Tibial artery (tissue), 4 donors: ENCODE results near the gene FOXN1.
"Not testable (repeated sequence)": the region's sequence is repeated elsewhere in the genome, so short reads cannot be mapped to it uniquely, and the experiment has no call there.

Experiments used
- DNase-seq, 2 donors: peaks; one replicate each; pipeline ENCODE4 v3.0.0-alpha.2; 2019
- H3K27ac ChIP-seq, 2 donors: fragments of 200-600 bp; sonication (generic) in 1 of 2; 1 replicate in 1 of 2; 2 replicates in 1 of 2; pipeline ENCODE4 v1.5.1; 2018 to 2019; ENCODE audit warnings: mild to moderate bottlenecking in 1 of 2
- H3K27me3 ChIP-seq, 2 donors: fragments of 200-600 bp; sonication (generic) in 1 of 2; one replicate each; pipeline versions ENCODE4 v1.5.1 to v1.6.0; 2016 to 2019
- H3K36me3 ChIP-seq, 3 donors: fragments of 200-600 bp; sonication (generic) in 2 of 3; one replicate each; pipeline ENCODE4 v1.5.1; 2016 to 2019; ENCODE audit warnings: mild to moderate bottlenecking in 2 of 3
- H3K4me1 ChIP-seq, 4 donors: fragments of 200-600 bp; sonication (generic) in 2 of 4; 1 replicate in 3 of 4; 2 replicates in 1 of 4; pipeline ENCODE4 v1.5.1; 2016 to 2019
- H3K4me3 ChIP-seq, 2 donors: fragments of 200-600 bp; sonication (generic) in 1 of 2; 1 replicate in 1 of 2; 2 replicates in 1 of 2; pipeline ENCODE4 v1.5.1; 2018 to 2019; ENCODE audit warnings: mild to moderate bottlenecking in 2 of 2
- H3K9me3 ChIP-seq, 3 donors: fragments of 200-600 bp; sonication (generic) in 1 of 3; one replicate each; pipeline ENCODE4 v1.5.1; 2016 to 2019
- intact Hi-C: fragments of 100-400 bp; cut with DNase I; formaldehyde crosslinking; loops from one replicate; pipeline ENCODE4 v1.15.0; 2023; ENCODE audit warnings: low total_unique reads
- TF ChIP-seq, protein P1 (sequence below), 2 experiments: fragments of 200-600 bp in 1 of 2; fragments of 450-650 bp in 1 of 2; IDR thresholded peaks; one replicate each; pipeline ENCODE4 v1.5.1; 2017 to 2019; ENCODE audit warnings: antibody characterized with exemption in 2 of 2, mild to moderate bottlenecking in 1 of 2, moderate library complexity in 1 of 2

The FOXN1 gene

GRCh38 chr17:28466521-28467048 is 39.6 kb upstream of the FOXN1 start:
- TF ChIP-seq, protein P1, sequence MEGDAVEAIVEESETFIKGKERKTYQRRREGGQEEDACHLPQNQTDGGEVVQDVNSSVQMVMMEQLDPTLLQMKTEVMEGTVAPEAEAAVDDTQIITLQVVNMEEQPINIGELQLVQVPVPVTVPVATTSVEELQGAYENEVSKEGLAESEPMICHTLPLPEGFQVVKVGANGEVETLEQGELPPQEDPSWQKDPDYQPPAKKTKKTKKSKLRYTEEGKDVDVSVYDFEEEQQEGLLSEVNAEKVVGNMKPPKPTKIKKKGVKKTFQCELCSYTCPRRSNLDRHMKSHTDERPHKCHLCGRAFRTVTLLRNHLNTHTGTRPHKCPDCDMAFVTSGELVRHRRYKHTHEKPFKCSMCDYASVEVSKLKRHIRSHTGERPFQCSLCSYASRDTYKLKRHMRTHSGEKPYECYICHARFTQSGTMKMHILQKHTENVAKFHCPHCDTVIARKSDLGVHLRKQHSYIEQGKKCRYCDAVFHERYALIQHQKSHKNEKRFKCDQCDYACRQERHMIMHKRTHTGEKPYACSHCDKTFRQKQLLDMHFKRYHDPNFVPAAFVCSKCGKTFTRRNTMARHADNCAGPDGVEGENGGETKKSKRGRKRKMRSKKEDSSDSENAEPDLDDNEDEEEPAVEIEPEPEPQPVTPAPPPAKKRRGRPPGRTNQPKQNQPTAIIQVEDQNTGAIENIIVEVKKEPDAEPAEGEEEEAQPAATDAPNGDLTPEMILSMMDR (IDR thresholded peaks at IDR 0.05) = no peak
- H3K27me3 ChIP-seq = peaks cover 0 to 35% of the 10 kb centered on the region in 2 donors
- no peaks in the 10 kb centered on the region for H3K4me1 ChIP-seq
- H3K27ac ChIP-seq = no peak overlapping the region
- intact Hi-C loops = no loop called here
- H3K36me3 ChIP-seq = no peaks in the 10 kb centered on the region
- H3K4me3 ChIP-seq = no peak overlapping the region
- DNase-seq = peak in 1 of 2 donors; percentile 25
- no peaks in the 10 kb centered on the region for H3K9me3 ChIP-seq

- H3K27ac ChIP-seq = no peak overlapping the region
- peaks cover 0 to 35% of the 10 kb centered on the region in 2 donors for H3K27me3 ChIP-seq
- no peaks in the 10 kb centered on the region for H3K9me3 ChIP-seq
- no peaks in the 10 kb centered on the region for H3K36me3 ChIP-seq
- no peak overlapping the region for H3K4me3 ChIP-seq
- intact Hi-C loops = no loop called here
- DNase-seq = peak in 1 of 2 donors; percentile 12
- H3K4me1 ChIP-seq = no peaks in the 10 kb centered on the region
- TF ChIP-seq, protein P1 (IDR thresholded peaks at IDR 0.05) = no peak
Observed at GRCh38 chr17:28467456-28468025, 38.6 kb upstream of the FOXN1 start.

DNA sequence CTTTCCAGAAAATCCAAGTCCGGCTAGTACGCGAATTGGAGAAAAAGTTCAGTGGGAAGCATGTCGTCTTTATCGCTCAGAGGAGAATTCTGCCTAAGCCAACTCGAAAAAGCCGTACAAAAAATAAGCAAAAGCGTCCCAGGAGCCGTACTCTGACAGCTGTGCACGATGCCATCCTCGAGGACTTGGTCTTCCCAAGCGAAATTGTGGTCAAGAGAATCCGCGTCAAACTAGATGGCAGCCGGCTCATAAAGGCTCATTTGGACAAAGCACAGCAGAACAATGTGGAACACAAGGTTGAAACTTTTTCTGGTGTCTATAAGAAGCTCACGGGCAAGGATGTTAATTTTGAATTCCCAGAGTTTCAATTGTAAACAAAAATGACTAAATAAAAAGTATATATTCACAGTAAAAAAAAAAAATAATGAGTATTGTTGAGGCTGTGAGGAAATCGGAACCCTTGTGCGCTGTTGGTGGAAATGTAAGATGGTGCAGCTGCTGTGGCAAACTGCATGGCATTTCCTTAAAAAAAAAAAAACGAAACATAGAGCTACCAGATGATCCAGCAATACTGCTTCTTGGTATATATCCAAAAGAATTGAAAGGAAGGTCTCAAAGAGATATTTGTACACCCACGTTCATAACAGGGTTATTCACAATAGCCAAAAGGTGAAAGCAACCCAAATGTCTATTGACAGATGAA is 38.0 kb upstream of the FOXN1 start:
- intact Hi-C loops, H3K27ac ChIP-seq, H3K9me3 ChIP-seq, H3K4me1 ChIP-seq, H3K4me3 ChIP-seq, H3K36me3 ChIP-seq: not testable (repeated sequence)
- peak in 1 of 2 donors; percentile 15 for DNase-seq
- peaks cover 0 to 34% of the 10 kb centered on the region in 2 donors for H3K27me3 ChIP-seq

DNA sequence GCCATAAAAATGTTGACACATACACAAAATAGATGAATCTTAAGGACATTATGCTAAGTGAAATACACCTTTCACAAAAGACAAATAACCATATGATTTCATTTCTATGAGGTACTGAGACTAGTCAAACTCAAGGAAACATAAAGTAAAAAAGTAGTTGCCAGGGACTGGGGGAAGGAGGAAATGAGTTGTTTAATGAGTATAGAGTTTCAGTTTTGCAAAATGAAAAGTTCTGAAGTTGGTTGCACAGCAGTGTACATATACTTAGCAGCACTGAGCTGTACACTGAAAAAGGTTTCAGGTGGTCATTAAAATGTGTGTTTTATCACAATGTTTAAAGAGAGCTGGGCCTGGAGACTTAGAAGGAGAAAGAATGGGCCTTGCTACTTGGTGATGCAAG is 37.4 kb upstream of the FOXN1 start:
- H3K4me1 ChIP-seq = no peaks in the 10 kb centered on the region
- no peaks in the 10 kb centered on the region for H3K9me3 ChIP-seq
- TF ChIP-seq, protein P1 (IDR thresholded peaks at IDR 0.05) = no peak
- no peak for DNase-seq
- H3K4me3 ChIP-seq = no peak overlapping the region
- intact Hi-C loops = no loop called here
- H3K27me3 ChIP-seq = peaks cover 0 to 31% of the 10 kb centered on the region in 2 donors
- H3K27ac ChIP-seq = no peak overlapping the region
- no peaks in the 10 kb centered on the region for H3K36me3 ChIP-seq

DNA sequence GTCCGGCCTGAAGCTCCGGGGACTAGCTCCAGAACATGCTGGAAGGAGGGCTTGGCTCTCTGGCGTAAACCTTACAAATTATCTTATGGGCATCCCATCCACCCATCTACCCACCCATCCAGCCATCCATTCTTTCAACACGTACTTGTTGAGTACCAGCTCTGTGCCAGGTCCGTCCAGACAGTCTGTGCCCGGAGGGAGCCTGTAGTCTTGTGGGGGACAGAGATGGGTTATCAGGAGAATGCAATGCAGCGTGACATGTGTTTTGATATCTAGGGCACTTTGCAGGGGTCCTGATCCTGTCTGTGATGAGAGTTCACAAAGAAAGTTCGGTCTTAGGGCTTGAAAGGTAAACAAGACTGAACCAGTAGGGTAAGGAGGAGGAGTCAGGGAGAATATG is 36.8 kb upstream of the FOXN1 start:
- intact Hi-C loops = no loop called here
- DNase-seq = peak in 1 of 2 donors; percentile 48
- H3K36me3 ChIP-seq = no peaks in the 10 kb centered on the region
- H3K4me3 ChIP-seq = no peak overlapping the region
- no peak overlapping the region for H3K27ac ChIP-seq
- TF ChIP-seq, protein P1 (IDR thresholded peaks at IDR 0.05) = no peak
- peaks cover 0 to 26% of the 10 kb centered on the region in 2 donors for H3K27me3 ChIP-seq
- no peaks in the 10 kb centered on the region for H3K4me1 ChIP-seq
- H3K9me3 ChIP-seq = no peaks in the 10 kb centered on the region

- Histone ChIP-seq H3K9me3 (no peaks in the 10 kb centered on the region), H3K27ac (no peak overlapping the region), H3K36me3 (no peaks in the 10 kb centered on the region), H3K4me1 (no peaks in the 10 kb centered on the region), H3K27me3 (peaks cover 0 to 23% of the 10 kb centered on the region in 2 donors), H3K4me3 (no peak overlapping the region)
- TF ChIP-seq, protein P1 (IDR thresholded peaks at IDR 0.05) = no peak
- DNase-seq = peak in 1 of 2 donors; percentile 42
- intact Hi-C loops = no loop called here
Observed at GRCh38 chr17:28470266-28470913, 35.8 kb upstream of the FOXN1 start.
